Fibroblast of the aortic adventitia (primary cell): ENCODE data around the gene TMOD2. TPM values are rescaled to one million over a fixed set of nuclear protein-coding genes. Genes with fewer than 3 reads are reported as not detected.

Source experiments
- DNase-seq: peaks from one replicate; pipeline ENCODE4 v3.0.0-alpha.2; 2010; ENCODE audit warnings: low read depth
- H3K4me3 ChIP-seq: 2 replicates; pipeline ENCODE4 v1.5.1; 2011; ENCODE audit warnings: low read depth, mild to moderate bottlenecking, control low read depth, low read length, moderate library complexity
- total RNA-seq: library from RNA; depleted of rRNA; stranded (reverse); fragments of >200 nt; gene quantifications from 2 replicates; pipeline ENCODE4 v1.2.3, GENCODE V29; 2012; ENCODE audit warnings: low replicate concordance
- TF ChIP-seq, protein P1 (sequence below): IDR thresholded peaks from 2 replicates; pipeline ENCODE4 v1.5.1; 2011; ENCODE audit warnings: mild to moderate bottlenecking, low read length, control low read depth, inconsistent platforms; ENCODE audit not compliant: insufficient read depth

TMOD2 gene
- total RNA-seq, 1 donor: 11.2 TPM

DNA sequence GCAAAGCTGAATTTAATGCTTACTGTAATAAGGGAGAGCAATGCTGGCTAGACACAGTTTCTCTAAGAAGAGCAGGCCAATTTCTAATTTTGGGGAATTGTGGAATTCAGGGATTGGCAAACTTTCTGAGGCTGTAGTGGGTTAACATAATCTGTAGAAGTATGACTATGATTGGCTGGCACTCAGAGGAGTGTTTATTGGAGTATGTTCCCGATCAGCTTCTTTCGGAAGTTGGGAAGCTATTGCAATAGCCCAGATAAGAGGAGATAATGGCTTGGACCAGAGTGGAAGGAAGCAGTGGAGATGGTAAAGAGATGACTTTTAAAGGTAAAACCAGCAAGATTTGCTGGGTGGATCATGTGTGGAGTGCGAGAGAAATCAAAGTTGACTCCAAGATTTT, 97.4 kb downstream of the TMOD2 start:
- TF ChIP-seq, protein P1, sequence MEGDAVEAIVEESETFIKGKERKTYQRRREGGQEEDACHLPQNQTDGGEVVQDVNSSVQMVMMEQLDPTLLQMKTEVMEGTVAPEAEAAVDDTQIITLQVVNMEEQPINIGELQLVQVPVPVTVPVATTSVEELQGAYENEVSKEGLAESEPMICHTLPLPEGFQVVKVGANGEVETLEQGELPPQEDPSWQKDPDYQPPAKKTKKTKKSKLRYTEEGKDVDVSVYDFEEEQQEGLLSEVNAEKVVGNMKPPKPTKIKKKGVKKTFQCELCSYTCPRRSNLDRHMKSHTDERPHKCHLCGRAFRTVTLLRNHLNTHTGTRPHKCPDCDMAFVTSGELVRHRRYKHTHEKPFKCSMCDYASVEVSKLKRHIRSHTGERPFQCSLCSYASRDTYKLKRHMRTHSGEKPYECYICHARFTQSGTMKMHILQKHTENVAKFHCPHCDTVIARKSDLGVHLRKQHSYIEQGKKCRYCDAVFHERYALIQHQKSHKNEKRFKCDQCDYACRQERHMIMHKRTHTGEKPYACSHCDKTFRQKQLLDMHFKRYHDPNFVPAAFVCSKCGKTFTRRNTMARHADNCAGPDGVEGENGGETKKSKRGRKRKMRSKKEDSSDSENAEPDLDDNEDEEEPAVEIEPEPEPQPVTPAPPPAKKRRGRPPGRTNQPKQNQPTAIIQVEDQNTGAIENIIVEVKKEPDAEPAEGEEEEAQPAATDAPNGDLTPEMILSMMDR: no peak
- DNase-seq: peak; percentile 91
- H3K4me3 ChIP-seq: no peak overlapping the region

DNA sequence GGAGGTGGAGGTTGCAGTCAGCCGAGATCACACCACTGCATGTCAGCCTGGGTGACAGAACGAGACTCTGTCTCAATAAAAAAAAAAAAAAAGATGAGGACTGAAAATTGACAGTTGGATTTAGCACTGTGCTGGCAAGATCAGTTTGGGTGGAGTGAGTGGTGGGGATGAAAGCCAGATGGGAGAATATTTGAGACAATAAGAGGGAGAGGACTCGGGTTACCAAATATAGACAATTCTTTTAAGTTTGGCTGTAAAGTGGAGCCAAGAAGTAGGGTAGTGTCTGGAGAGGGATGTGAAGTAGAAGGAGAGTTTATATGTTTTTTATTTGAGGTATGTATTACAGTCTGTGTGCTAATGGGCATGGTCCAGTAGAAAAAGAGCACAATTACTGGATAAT, 98.5 kb downstream of the TMOD2 start:
- TF ChIP-seq, protein P1: no peak
- peak; percentile 78 for DNase-seq

DNA sequence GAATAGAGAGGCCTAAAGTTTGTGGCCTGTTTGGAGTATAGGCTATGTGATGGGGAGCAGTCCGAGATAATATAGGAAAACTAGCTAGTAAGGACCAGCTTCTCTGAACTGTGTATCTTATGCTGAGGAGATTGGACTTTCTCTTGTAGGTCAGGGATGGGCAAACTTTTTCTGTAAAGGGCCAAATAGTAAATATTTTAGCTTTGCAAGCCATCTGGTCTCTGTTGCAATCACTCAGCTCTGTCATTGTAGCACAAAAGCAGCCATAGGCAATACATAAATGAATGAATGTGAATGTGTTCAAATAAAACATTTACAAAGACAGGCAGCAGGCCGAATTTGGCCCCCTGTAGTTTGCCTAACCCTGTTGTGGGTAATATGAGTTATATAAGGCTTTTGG, 102.6 kb downstream of the TMOD2 start:
- no peak overlapping the region for H3K4me3 ChIP-seq
- no peak for DNase-seq
- TF ChIP-seq, protein P1: no peak

More for the DNA sequence above, 98.5 kb downstream of the TMOD2 start:
- H3K4me3 ChIP-seq: no peak overlapping the region

DNA sequence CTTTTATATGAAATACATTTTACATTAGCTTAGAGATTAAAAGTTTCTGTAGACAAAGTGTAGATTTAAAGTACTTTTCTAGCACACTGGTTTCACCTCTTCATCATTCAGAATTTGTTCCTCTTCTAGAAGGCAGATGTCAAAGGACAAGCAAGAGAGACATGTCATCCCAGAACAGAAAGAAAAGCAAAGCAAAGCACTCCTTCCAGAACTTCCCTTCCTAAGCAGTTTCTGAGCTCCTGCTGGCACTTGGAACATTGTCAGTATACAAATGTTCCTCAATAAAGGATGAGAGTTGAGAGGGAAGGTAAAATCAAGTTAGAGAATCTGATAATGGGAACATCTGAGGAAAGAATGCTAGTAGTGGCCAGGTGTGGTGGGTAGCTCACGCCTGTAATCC, 104.2 kb downstream of the TMOD2 start:
- TF ChIP-seq, protein P1: no peak
- no peak overlapping the region for H3K4me3 ChIP-seq
- no peak for DNase-seq

DNA sequence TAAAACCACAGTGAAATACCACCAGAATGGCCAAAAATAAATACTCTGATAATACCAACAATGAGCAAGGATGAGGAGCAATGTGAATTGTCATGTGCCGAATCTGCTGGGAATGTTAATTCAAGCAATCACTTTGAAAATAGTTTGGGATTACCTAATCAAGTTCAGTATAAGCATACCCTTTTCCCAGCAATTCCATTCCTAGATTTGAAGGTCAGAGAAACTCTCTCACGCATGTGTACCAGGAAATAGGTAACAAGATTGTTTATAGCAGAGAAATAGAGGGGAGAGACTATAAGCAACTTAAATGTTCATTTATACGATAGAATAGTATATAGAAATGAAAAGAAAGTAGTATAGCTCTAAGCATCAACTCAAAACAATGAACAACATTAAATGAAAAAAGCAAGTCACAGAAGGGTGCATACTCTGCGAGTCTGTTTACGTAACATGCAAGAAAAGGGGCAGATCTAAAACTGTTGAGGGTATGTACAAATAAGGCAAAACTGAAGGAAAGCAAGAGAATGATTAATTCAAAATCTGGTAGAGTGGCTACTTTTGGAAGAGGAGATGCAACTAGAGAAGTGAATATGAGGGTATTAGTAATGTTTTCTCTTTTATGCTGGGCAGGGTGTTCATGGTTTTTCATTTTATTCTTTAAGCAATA, 105.5 kb downstream of the TMOD2 start:
- TF ChIP-seq, protein P1: no peak
- no peak for DNase-seq
- H3K4me3 ChIP-seq: no peak overlapping the region

GRCh38 chr15:51861557-51862359, 110.4 kb downstream of the TMOD2 start:
- TF ChIP-seq, protein P1: no peak
- no peak overlapping the region for H3K4me3 ChIP-seq
- DNase-seq: no peak
